Measurements from ENCODE around the gene KSR2.
A peak's percentile ranks its signal among the peaks of the same experiment; 100 is the strongest.
"Not testable (repeated sequence)": the region's sequence is repeated elsewhere in the genome, so short reads cannot be mapped to it uniquely, and the experiment has no call there.

Gene KSR2

DNA sequence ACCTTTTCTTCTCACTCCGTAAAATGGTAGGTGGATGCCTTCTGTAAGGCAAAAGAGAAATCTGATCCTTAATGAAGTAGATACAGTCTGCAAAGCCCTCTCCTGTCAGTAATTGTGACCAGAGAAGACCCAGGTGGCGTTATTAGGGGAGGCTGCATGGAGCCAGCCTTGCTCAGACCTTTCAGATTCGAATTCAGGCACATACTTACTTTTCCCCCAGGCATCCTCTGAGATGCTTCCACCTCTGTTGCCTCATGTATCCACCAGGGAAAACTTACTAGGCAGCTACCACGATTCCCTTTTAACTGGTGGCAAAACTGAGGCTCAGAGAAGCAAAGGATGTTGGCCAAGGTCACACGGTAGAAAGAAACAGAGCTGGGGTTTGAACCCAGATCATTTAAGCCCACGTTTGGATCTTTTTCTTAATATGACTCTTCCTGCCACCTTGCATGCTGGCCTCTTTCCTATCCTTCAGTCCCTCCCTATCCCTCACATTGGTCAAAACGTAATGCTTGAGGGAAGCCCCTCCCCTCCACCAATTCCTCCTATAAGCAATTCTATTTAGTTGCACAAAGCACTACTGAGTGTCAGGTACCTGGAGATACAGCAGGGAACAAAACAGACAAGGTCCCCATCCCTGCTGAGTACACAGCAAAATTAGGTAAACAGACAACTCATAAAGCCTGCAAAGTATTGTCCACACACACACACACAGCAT, 179.4 kb downstream of the KSR2 start:
- DNase-seq, result no peak
- intact Hi-C loops (cut with DNase I), result no loop called here

GRCh38 chr12:117778656-117779055, 190.1 kb downstream of the KSR2 start:
- no peak for DNase-seq

DNA sequence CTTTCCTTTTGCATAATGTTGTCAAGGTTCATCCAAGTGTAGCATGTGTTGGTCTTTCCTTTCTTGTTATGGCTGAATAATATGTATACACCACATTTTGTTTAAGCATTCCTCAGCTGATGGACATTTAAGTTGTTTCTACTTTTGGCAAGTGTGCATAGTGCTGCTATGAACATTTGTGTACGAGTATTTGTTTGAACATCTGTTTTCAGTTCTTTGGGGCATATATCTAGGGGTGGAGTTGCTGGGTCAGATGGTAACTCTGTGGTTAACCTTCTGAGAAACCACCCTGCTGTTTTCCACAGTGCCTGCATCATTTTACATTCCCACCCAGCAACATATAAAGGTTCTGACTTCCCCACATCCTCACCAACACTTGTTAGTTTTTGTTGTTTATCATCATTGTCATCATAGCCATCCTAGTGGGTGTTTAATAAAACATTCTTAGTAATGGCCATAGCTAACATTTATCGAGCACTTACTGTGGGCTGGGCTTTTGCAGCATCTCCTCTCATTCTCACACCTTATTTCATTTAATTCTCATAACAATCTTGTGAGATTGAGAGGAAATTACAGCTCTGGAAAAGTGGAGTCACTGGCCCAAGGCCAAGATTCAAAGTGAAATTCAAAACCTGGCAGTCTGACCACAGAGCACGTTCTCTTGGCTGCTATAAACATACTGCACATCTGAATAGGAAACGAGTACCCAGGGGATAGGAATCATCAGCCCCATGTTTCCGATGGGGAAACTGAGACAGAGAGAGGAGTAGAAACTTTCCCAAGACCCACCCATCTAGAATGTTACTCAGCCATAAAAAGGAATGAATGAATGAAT, 193.6 kb downstream of the KSR2 start:
- intact Hi-C loops (cut with DNase I), result no loop called here
- DNase-seq, result no peak

More at GRCh38 chr12:117778656-117779055, 190.1 kb downstream of the KSR2 start:
- intact Hi-C loops (cut with DNase I), result no loop called here

DNA sequence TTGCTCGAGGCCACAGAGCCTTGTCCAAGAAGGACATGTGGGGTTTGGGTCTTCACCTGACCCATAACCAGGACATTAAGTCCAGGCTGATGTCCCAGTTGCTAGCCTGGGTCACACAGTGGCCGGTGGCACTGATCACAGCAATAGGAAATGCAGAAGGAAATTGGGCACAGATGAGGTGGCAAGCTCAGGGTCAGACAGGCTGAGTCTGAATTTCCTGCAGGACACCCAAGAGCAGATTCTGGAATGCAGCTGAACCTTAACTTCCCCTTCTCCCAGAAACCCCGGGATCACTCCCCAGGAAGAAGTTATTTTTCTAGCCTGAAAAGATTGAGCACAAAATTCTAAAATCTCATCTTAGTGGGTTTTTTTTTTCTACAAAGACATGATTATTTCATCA, 199.9 kb downstream of the KSR2 start:
- intact Hi-C loops (cut with DNase I), result no loop called here
- no peak for DNase-seq

DNA sequence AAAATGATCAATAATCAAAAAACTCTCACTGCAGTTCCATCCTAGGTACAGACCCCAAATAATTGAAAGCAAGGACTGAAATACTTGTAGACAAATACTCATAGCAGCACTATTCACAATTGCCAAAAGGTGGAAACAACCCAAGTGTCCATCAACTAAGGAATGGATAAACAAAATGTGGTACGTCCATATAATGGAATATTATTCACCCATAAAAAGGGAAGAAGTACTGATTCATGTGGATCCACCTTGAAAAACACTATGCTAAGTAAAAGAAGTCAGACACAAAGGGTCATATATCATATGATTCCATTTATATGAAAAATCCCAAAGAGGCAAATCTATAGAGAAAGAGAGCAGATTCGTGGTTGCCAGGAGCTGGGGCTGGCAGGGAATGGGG, 202.8 kb downstream of the KSR2 start:
- no peak for DNase-seq
- intact Hi-C loops (cut with DNase I), result no loop called here

GRCh38 chr12:117762143-117762542, 206.6 kb downstream of the KSR2 start:
- DNase-seq, result no peak
- intact Hi-C loops (cut with DNase I), result no loop called here

DNA sequence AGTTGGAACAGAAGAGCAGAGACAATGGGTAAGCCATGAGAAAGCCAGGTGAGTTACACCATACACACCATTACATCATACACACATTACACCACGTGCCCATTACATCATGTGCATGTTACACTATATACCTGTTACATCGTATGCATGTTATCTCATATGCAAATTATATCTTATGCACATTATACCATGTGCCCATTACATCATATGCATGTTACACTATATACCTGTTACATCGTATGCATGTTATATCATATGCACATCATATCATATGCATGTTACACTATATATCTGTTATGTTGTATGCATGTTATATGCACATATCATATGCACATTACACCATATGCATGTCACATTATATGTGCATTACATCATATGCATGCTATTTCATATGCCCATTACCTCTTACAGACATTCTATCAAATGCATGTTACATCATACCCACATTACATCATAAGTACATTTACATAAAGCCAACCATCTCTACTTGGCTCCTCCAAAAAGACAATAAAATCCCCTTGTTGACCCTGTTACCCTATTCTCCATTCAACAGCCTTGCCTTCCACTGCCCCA, 207.2 kb downstream of the KSR2 start:
- DNase-seq, result no peak
- intact Hi-C loops (cut with DNase I), result no loop called here

DNA sequence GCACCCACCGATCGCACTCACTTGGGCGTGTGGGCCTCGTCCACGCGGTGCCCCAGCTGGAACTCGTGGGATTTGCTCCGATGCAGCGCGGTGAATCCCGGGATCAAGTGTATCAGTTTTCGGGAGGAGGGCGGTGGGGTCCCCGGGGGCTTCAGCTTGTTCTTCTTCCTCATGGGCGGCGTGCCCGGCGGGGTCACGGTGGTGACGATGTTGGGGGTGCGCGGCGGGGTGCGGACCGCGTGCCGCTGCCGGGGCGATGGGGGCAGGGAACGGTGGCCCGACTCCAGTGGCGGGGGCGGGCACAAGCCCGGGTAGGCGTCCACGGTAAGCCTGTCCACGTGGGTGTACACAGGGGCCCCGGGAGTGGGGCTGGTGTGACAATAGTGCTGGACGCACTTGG, 207.8 kb downstream of the KSR2 start:
- intact Hi-C loops (cut with DNase I), result no loop called here
- DNase-seq, result peak in 1 of 10 donors; percentile 81

DNA sequence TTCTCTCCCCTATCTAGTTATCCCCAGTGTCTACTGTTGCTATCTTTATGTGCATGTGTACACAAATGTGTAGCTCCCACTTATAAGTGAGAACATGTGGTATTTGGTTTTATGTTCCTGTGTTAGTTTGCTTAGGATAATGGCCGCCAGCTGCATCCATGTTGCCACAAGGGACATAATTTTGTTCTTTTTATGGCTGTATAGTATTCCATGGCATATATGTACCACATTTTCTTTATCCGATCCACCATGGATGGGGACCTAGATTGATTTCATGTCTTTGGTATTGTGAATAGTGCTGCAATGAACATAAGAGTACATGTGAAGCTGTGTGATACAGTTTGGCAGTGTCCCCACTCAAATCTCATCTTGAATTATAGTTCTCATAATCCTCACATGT, 218.1 kb downstream of the KSR2 start:
- intact Hi-C loops (cut with DNase I), result no loop called here
- no peak for DNase-seq

DNA sequence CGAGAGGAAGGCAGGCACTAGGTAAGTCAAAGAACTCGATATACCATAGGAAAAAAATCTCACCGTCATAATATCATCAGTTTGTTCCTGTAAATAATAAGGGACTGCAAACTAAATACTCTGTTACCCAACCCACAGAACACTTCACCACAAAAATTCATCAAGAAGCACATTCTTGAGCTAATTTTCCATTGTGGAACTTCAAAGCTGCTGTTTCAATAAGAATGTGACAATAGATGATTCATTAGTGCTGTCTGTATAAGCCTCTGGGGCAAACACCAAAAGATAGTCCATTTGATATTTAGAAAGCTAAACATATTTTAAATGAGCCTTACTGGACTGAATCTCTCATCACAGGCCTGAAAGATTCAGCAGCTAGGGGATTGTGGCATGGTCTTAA, 219.4 kb downstream of the KSR2 start:
- intact Hi-C loops (cut with DNase I), result no loop called here
- no peak for DNase-seq

DNA sequence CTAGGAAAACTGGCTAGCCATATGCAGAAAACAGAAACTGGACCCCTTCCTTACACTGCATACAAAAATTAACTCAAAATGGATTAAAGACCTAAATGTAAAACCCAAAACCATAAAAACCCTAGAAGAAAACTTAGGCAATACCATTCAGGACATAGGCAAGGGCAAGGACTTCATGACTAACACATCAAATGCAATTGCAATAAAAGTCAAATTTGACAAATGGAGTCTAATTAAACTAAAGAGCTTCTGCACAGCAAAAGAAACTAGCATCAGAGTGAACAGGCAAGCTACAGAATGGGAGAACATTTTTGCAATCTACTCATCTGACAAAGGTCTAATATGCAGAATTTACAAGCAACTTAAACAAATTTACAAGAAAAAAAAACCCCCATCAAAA, 222.4 kb downstream of the KSR2 start:
- intact Hi-C loops (cut with DNase I); DNase-seq: not testable (repeated sequence)

- intact Hi-C loops (cut with DNase I), result no loop called here
- no peak for DNase-seq
These were observed 224.4 kb downstream of the KSR2 start for GRCh38 chr12:117744418-117744817.

- intact Hi-C loops (cut with DNase I), result no loop called here
These were observed 225.0 kb downstream of the KSR2 start for GRCh38 chr12:117743761-117744160.

DNA sequence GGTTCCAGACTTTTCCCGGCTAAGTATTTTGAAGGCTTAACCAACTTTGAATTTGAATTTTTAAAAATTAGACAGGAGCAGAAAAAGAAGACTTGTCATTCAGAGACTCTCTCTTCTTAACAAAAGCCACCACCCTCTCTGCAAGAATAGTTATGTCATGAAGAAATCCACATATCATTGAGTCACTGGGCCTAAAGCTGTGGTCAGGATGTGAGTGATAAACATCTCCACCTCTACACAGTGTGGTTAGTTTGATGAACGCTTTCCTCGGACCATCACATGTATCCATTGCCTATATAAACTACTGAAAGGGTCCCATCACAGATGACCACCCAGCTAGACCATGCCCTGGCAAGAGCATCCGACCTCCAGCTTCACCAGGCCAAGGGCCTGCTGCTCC, 226.1 kb downstream of the KSR2 start:
- no peak for DNase-seq
- intact Hi-C loops (cut with DNase I), result no loop called here

More at GRCh38 chr12:117743761-117744160, 225.0 kb downstream of the KSR2 start:
- DNase-seq, result peak in 2 of 10 donors; percentile 12 to 17

GRCh38 chr12:117738233-117738632, 230.6 kb downstream of the KSR2 start:
- intact Hi-C loops (cut with DNase I), result no loop called here
- DNase-seq, result no peak

DNA sequence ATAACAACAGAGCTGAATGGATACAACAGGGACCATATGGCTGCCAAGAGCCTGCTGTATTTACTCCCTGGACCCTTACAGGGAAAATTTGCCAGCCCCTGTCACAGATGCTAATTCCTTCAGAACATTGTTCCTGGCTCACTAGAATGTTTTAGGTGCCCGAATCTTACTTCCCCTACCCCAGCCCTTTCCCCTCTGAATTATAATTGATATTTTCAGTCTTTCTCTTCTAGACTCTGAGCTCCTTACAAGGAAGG, 235.3 kb downstream of the KSR2 start:
- DNase-seq, result no peak
- intact Hi-C loops (cut with DNase I), result no loop called here

DNA sequence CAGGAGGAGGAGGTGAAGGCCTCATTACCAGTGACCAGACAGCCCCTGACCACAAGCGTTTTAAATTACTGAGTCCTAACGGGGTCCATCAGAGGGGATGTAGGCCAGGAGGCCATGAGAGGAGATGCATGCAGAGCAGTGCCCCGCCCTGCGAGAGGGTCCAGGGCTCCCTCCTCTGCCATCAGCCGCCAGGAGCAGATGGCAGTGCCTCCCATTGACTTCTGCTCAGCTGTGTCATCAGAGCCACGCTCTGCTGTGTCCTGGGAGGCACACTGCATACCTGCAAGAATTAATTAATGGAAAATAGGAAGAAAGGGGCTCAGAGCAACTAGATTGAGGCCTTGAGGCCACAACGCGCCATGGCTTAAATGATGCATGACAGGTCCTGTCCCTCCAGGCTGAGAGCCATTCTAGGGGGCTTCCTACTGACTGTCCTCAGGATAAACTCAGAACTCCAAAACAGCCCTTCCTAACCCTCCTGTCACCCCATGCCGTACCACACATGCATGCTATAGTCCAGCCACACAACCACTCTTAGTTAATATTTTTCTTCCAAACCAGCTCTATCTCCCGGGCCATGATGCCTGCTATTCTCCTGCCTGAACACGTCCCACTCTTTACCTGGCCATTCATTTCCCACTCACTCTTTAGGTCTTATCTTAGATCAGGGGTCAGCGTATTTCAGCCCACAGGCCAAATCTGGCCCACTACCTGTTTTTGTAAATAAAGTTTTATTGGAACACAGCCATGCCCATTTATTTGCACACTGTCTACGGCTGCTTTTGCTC, 235.8 kb downstream of the KSR2 start:
- intact Hi-C loops (cut with DNase I), result no loop called here
- no peak for DNase-seq

DNA sequence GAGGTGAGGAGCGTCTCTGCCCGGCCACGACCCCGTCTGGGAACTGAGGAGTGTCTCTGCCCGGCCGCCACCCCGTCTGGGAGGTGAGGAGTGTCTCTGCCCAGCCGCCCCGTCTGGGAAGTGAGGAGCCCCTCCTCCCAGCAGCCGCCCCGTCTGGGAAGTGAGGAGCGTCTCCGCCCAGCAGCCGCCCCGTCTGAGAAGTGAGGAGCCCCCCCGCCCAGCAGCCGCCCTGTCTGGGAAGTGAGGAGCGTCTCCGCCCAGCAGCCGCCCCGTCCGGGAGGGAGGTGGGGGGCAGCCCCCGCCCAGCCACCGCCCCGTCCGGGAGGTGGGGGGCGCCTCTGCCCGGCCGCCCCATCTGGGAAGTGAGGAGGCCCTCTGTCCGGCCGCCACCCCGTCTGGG, 237.7 kb downstream of the KSR2 start:
- DNase-seq; intact Hi-C loops (cut with DNase I): not testable (repeated sequence)

GRCh38 chr12:117727301-117727700, 241.5 kb downstream of the KSR2 start:
- DNase-seq, result no peak
- intact Hi-C loops (cut with DNase I), result no loop called here

DNA sequence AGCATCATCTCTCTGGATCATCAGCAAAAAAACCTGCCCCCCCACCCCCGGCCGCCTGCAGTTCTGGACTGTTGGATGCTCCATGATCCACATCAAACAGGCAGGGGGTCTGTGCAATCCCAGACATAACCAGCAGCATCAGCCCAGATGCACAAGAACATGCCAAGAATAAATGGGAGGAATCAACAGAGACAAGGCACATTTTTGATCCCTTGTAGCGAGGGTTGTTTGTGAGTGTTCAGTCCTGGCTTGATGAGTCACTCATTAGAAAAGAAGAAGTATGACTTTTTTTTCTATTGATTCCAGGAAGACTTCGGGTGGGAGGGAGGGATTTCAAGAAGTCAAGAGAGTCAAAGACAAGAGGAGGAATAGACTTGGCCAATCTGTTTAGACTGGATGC, 244.2 kb downstream of the KSR2 start:
- DNase-seq, result no peak
- intact Hi-C loops (cut with DNase I), result no loop called here

GRCh38 chr12:117718559-117718958, 250.2 kb downstream of the KSR2 start:
- no peak for DNase-seq
- intact Hi-C loops (cut with DNase I), result no loop called here

All from posterior cingulate gyrus (tissue), 11 donors.